ENCODE measurements around the gene C5.

GRCh38 chr9:120914396-120914795, 135.7 kb downstream of the C5 start:
- no peak for TF ChIP-seq EZH2 (IDR thresholded peaks at IDR 0.05; ENCODE audit: borderline replicate concordance, low read length)
- TF ChIP-seq CTCF (IDR thresholded peaks at IDR 0.05; ENCODE audit: low read length), result no peak

Data from OCI-LY1 (cell line).